Hepatocyte (in vitro differentiated cells): ENCODE measurements around the gene TMEM81.

Source experiments
- EZH2 ChIP-seq: fragments of 200-600 bp; sonication (generic); IDR thresholded peaks from 2 replicates; pipeline ENCODE4 v1.6.1; 2016; ENCODE audit warnings: antibody characterized with exemption, mild to moderate bottlenecking, borderline replicate concordance
- TF ChIP-seq, protein P1 (sequence below): fragments of 200-600 bp; sonication (generic); IDR thresholded peaks from 2 replicates; pipeline ENCODE4 v1.5.1; 2016; ENCODE audit warnings: antibody characterized with exemption, mild to moderate bottlenecking; ENCODE audit not compliant: poor library complexity

GRCh38 chr1:205049479-205049878, 34.8 kb downstream of the TMEM81 start:
- TF ChIP-seq, protein P1, sequence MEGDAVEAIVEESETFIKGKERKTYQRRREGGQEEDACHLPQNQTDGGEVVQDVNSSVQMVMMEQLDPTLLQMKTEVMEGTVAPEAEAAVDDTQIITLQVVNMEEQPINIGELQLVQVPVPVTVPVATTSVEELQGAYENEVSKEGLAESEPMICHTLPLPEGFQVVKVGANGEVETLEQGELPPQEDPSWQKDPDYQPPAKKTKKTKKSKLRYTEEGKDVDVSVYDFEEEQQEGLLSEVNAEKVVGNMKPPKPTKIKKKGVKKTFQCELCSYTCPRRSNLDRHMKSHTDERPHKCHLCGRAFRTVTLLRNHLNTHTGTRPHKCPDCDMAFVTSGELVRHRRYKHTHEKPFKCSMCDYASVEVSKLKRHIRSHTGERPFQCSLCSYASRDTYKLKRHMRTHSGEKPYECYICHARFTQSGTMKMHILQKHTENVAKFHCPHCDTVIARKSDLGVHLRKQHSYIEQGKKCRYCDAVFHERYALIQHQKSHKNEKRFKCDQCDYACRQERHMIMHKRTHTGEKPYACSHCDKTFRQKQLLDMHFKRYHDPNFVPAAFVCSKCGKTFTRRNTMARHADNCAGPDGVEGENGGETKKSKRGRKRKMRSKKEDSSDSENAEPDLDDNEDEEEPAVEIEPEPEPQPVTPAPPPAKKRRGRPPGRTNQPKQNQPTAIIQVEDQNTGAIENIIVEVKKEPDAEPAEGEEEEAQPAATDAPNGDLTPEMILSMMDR: no peak
- TF ChIP-seq EZH2: no peak
